ENCODE results near the gene REEP5. TPM values are rescaled to one million over a fixed set of nuclear protein-coding genes. Genes with fewer than 3 reads are reported as not detected.

The REEP5 gene
- total RNA-seq, 1 experiment from 2014 or later: 46.2 TPM

DNA sequence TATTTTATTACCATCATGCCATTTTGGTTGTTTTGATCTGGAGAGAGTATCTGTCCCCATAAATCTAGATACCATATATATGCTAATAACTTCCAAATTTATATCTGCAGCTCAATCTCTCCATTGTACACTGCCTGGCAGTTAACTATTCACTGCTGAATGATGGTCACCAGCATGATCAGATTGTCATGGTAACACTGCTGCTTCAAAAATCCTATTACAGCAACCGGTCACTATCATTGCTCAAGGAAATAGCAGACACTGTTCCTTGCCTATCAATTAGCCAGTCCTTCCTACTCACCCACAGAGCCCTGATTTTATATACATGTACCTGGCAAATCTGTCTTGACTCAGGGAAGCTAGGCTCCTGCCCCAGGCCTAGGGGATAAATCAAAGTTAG, 11.5 kb downstream of the REEP5 start:
- no peak overlapping the region for H4K8ac ChIP-seq (replicated peaks; ENCODE audit: insufficient read length, low read depth, low read length)
- no peak overlapping the region for H3K23ac ChIP-seq (ENCODE audit: insufficient read length, low read depth, low read length)
- no peak overlapping the region for H2BK120ac ChIP-seq (ENCODE audit: low read depth, low read length, poor library complexity, severe bottlenecking)
- Mint-ChIP-seq H3K4me3 (no peak overlapping the region), H3K9me3 (no peaks in the 10 kb centered on the region), H3K4me1 (no peaks in the 10 kb centered on the region), H3K36me3 (ENCODE audit: insufficient read depth in 1 of 3, low read depth in 3 of 3) (peaks cover 2 to 24% (median 17%) of the 10 kb centered on the region in 3 experiments; a peak in 6 of 7 replicates), H3K27me3 (ENCODE audit: low read depth) (no peaks in the 10 kb centered on the region), H3K27ac (no peak overlapping the region)
- no peak overlapping the region for H3K4ac ChIP-seq (ENCODE audit: low read depth, low read length)
- WGBS (ENCODE audit: extremely low coverage, insufficient read length, low lambda C conversion rate): no CpG with 5 or more reads among the region's 1 CpG
- no peak overlapping the region for H2BK12ac ChIP-seq (ENCODE audit: insufficient read length, low read depth, low read length)
- H3K79me2 ChIP-seq (ENCODE audit: insufficient read depth, low read length): no peaks in the 10 kb centered on the region
- H2BK15ac ChIP-seq (ENCODE audit: low read depth, low read length): no peak overlapping the region
- no peaks in the 10 kb centered on the region for H3K9me3 ChIP-seq (ENCODE audit: control insufficient read depth, low read depth, low read length)
- H3K56ac ChIP-seq (ENCODE audit: insufficient read length, low read depth, low read length): no peak overlapping the region
- H2AK5ac ChIP-seq (ENCODE audit: insufficient read length, low read length): no peak overlapping the region
- no peaks in the 10 kb centered on the region for H3K4me1 ChIP-seq (ENCODE audit: insufficient read depth, low read length)
- H3T11ph ChIP-seq (ENCODE audit: low read length): no peak overlapping the region
- no peak for DNase-seq
- H3K14ac ChIP-seq (ENCODE audit: insufficient read depth, low read length): no peak overlapping the region
- H3K4me2 ChIP-seq (ENCODE audit: insufficient read depth, insufficient read length, low read length): no peak overlapping the region
- no peaks in the 10 kb centered on the region for H3K79me1 ChIP-seq (ENCODE audit: insufficient read depth, low read depth, low read length, poor library complexity, severe bottlenecking)
- no peak overlapping the region for H3K18ac ChIP-seq (ENCODE audit: insufficient read length, low read depth, low read length)
- no peak overlapping the region for H4K91ac ChIP-seq (ENCODE audit: insufficient read length, low read depth, low read length)
- no peaks in the 10 kb centered on the region for H4K20me1 ChIP-seq (ENCODE audit: control insufficient read depth, insufficient read depth, insufficient read length)
- H2BK5ac ChIP-seq (ENCODE audit: insufficient read length, low read length): no peak overlapping the region
- H3K27me3 ChIP-seq (ENCODE audit: insufficient read depth, low read length): no peaks in the 10 kb centered on the region
- no peak overlapping the region for H3K9ac ChIP-seq (ENCODE audit: extremely low read depth, insufficient read length, low read length)
- H3K27ac ChIP-seq (ENCODE audit: insufficient read length, low read depth, low read length): no peak overlapping the region
- no peak overlapping the region for H4K5ac ChIP-seq (ENCODE audit: insufficient read length, low read depth, low read length)
- H3K23me2 ChIP-seq (ENCODE audit: insufficient read length, low read depth, low read length, poor library complexity, severe bottlenecking): no peaks in the 10 kb centered on the region
- H2BK20ac ChIP-seq (ENCODE audit: low read depth, low read length, poor library complexity, severe bottlenecking): no peak overlapping the region
- TF ChIP-seq, protein P1, sequence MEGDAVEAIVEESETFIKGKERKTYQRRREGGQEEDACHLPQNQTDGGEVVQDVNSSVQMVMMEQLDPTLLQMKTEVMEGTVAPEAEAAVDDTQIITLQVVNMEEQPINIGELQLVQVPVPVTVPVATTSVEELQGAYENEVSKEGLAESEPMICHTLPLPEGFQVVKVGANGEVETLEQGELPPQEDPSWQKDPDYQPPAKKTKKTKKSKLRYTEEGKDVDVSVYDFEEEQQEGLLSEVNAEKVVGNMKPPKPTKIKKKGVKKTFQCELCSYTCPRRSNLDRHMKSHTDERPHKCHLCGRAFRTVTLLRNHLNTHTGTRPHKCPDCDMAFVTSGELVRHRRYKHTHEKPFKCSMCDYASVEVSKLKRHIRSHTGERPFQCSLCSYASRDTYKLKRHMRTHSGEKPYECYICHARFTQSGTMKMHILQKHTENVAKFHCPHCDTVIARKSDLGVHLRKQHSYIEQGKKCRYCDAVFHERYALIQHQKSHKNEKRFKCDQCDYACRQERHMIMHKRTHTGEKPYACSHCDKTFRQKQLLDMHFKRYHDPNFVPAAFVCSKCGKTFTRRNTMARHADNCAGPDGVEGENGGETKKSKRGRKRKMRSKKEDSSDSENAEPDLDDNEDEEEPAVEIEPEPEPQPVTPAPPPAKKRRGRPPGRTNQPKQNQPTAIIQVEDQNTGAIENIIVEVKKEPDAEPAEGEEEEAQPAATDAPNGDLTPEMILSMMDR (conservative IDR thresholded peaks at IDR 0.05): no peak
- no peak overlapping the region for H2AFZ ChIP-seq (ENCODE audit: low read length)
